Activated CD8-positive, alpha-beta memory T cell treated with anti-CD3 and anti-CD28 coated beads for 1 hour (primary cell): ENCODE results near the gene THYN1.

Source experiments
- DNase-seq, 2 donors: peaks; one replicate each; pipeline ENCODE4 v3.0.0-alpha.2; 2020; ENCODE audit warnings: low read depth in 1 of 2; ENCODE audit errors: extremely low read depth in 1 of 2

THYN1 gene

GRCh38 chr11:134226806-134227325 lies 26.3 kb downstream of the THYN1 start:
- DNase-seq, result no peak

- DNase-seq, result peak in 1 of 2 donors; percentile 30
Measured at GRCh38 chr11:134224710-134225664, 28.2 kb downstream of the THYN1 start.

GRCh38 chr11:134223836-134224709 lies 29.1 kb downstream of the THYN1 start, which contains the start of the genes NCAPD3 and VPS26B:
Gene NCAPD3, minus strand, starts transcription at chr11:134223967. Its CDS starts 41 bp downstream, at chr11:134223926.
Gene VPS26B, plus strand, starts transcription at chr11:134224671. Its CDS starts 452 bp downstream, at chr11:134225123.
- DNase-seq, result peak; percentile 89 to 94

- no peak for DNase-seq
Measured at GRCh38 chr11:134223121-134223520, 30.0 kb downstream of the THYN1 start.

- no peak for DNase-seq
Measured at GRCh38 chr11:134216816-134217215, 36.3 kb downstream of the THYN1 start.

GRCh38 chr11:134215836-134216235 lies 37.3 kb downstream of the THYN1 start:
- no peak for DNase-seq

GRCh38 chr11:134207538-134208239 lies 45.5 kb downstream of the THYN1 start:
- peak in 1 of 2 donors; percentile 40 for DNase-seq

GRCh38 chr11:134206185-134206584 lies 47.0 kb downstream of the THYN1 start:
- DNase-seq, result no peak

- DNase-seq, result no peak
Measured at GRCh38 chr11:134205729-134206128, 47.4 kb downstream of the THYN1 start.

GRCh38 chr11:134202661-134203060 lies 50.5 kb downstream of the THYN1 start:
- DNase-seq, result no peak

GRCh38 chr11:134200688-134201087 lies 52.5 kb downstream of the THYN1 start:
- DNase-seq, result no peak

- DNase-seq, result no peak
Measured at GRCh38 chr11:134199531-134199930, 53.6 kb downstream of the THYN1 start.
